CD14-positive monocyte (primary cell): ENCODE measurements around the gene XXYLT1. TPM values are rescaled to one million over a fixed set of nuclear protein-coding genes. Genes with fewer than 3 reads are reported as not detected.

Experiments
- DNase-seq, 3 donors: peaks; one replicate each; pipeline ENCODE4 v3.0.0-alpha.2; 2011 to 2022
- H2AFZ ChIP-seq: 2 replicates; pipeline ENCODE4 v1.6.0; 2012; ENCODE audit warnings: mild to moderate bottlenecking, low read depth, low read length, inconsistent platforms; ENCODE audit not compliant: insufficient read depth, poor library complexity, severe bottlenecking
- H3K27ac ChIP-seq, 2 donors: 1 replicate in 1 of 2; 2 replicates in 1 of 2; pipeline ENCODE4 v1.5.1; 2012 to 2013; ENCODE audit warnings: low read length in 2 of 2, control low read depth in 1 of 2, inconsistent platforms in 1 of 2, low read depth in 1 of 2, mild to moderate bottlenecking in 1 of 2
- H3K27me3 ChIP-seq, 2 donors: one replicate each; pipeline versions ENCODE4 v1.6.0 to v1.6.1; 2011 to 2013; ENCODE audit warnings: low read length in 2 of 2; ENCODE audit not compliant: control insufficient read depth in 2 of 2, insufficient read depth in 2 of 2
- H3K36me3 ChIP-seq, 2 donors: replicated peaks in 1 of 2; 1 replicate in 1 of 2; 2 replicates in 1 of 2; pipeline versions ENCODE4 v1.5.1 to v1.6.1; 2012 to 2013; ENCODE audit warnings: low read length in 2 of 2, control low read depth in 1 of 2, inconsistent platforms in 1 of 2, mild to moderate bottlenecking in 1 of 2; ENCODE audit not compliant: insufficient read depth in 2 of 2, control insufficient read depth in 1 of 2
- H3K4me1 ChIP-seq, 2 donors: 1 replicate in 1 of 2; 2 replicates in 1 of 2; pipeline versions ENCODE4 v1.5.1 to v1.6.1; 2012 to 2013; ENCODE audit warnings: low read length in 2 of 2, control low read depth in 1 of 2, inconsistent platforms in 1 of 2, mild to moderate bottlenecking in 1 of 2, moderate library complexity in 1 of 2; ENCODE audit not compliant: insufficient read depth in 2 of 2, control insufficient read depth in 1 of 2
- H3K4me2 ChIP-seq: replicated peaks from 2 replicates; pipeline ENCODE3; 2012; ENCODE audit warnings: low read length, moderate library complexity, mild to moderate bottlenecking; ENCODE audit not compliant: poor library complexity, severe bottlenecking; ENCODE audit errors: extremely low read depth
- H3K4me3 ChIP-seq, 3 experiments: fragments of 200-600 bp in 1 of 3; sonication (generic) in 1 of 3; replicated peaks in 1 of 3; 1 replicate in 2 of 3; 2 replicates in 1 of 3; pipeline ENCODE4 v1.5.1; 2011 to 2013; ENCODE audit warnings: low read length in 3 of 3, mild to moderate bottlenecking in 3 of 3, control low read depth in 2 of 3, low read depth in 2 of 3, inconsistent platforms in 1 of 3, moderate library complexity in 1 of 3
- H3K79me2 ChIP-seq: 2 replicates; pipeline ENCODE4 v1.6.0; 2012; ENCODE audit warnings: mild to moderate bottlenecking, control low read depth, inconsistent platforms, low read length, moderate library complexity; ENCODE audit not compliant: insufficient read depth
- H3K9ac ChIP-seq: 2 replicates; pipeline ENCODE4 v1.6.0; 2017; ENCODE audit warnings: low read length, mild to moderate bottlenecking; ENCODE audit not compliant: insufficient read depth, poor library complexity, severe bottlenecking
- H3K9me3 ChIP-seq, 2 donors: replicated peaks in 1 of 2; 1 replicate in 1 of 2; 2 replicates in 1 of 2; pipeline versions ENCODE4 v1.5.1 to v1.6.1; 2012 to 2013; ENCODE audit warnings: low read length in 2 of 2, control low read depth in 1 of 2; ENCODE audit not compliant: control insufficient read depth in 1 of 2, insufficient read depth in 1 of 2
- H4K20me1 ChIP-seq: 2 replicates; pipeline ENCODE4 v1.6.0; 2012; ENCODE audit warnings: mild to moderate bottlenecking, low read length, control low read depth, moderate library complexity; ENCODE audit not compliant: insufficient read depth
- H3K27ac Mint-ChIP-seq, 7 donors: one replicate each; pipeline ENCODE4 v1.8.0; 2020; ENCODE audit warnings: mild to moderate bottlenecking in 7 of 7, mixed read lengths in 7 of 7, moderate library complexity in 6 of 7, inconsistent platforms in 2 of 7
- H3K27me3 Mint-ChIP-seq, 3 donors: one replicate each; pipeline ENCODE4 v1.8.0; 2021 to 2022; ENCODE audit warnings: low read depth in 3 of 3, mild to moderate bottlenecking in 3 of 3, mixed read lengths in 3 of 3, moderate library complexity in 3 of 3, inconsistent platforms in 1 of 3
- H3K36me3 Mint-ChIP-seq, 2 donors: one replicate each; pipeline ENCODE4 v1.8.0; 2020; ENCODE audit warnings: mixed read lengths in 2 of 2, inconsistent platforms in 1 of 2, mild to moderate bottlenecking in 1 of 2
- H3K4me1 Mint-ChIP-seq: one replicate; pipeline ENCODE4 v1.8.0; 2020; ENCODE audit warnings: mild to moderate bottlenecking, mixed read lengths
- H3K4me3 Mint-ChIP-seq, 2 donors: one replicate each; pipeline ENCODE4 v1.8.0; 2020; ENCODE audit warnings: mild to moderate bottlenecking in 2 of 2, mixed read lengths in 2 of 2, moderate library complexity in 1 of 2
- H3K9me3 Mint-ChIP-seq, 7 donors: one replicate each; pipeline ENCODE4 v1.8.0; 2020 to 2022; ENCODE audit warnings: mixed read lengths in 7 of 7, mild to moderate bottlenecking in 6 of 7, moderate library complexity in 6 of 7, inconsistent platforms in 2 of 7
- CTCF ChIP-seq: fragments of 200-600 bp; IDR thresholded peaks from one replicate; pipeline ENCODE4 v1.8.0; 2022; ENCODE audit warnings: antibody characterized with exemption, mild to moderate bottlenecking
- WGBS: methylation state at CpG from one replicate; pipeline ENCODE4 v1.1.5; 2013; ENCODE audit warnings: missing lambda C conversion rate; ENCODE audit not compliant: insufficient coverage; 5-methylcytosine and 5-hydroxymethylcytosine counted together
- intact Hi-C, 2 donors: fragments of 100-400 bp; cut with micrococcal nuclease; formaldehyde crosslinking; loops; one replicate each; pipeline versions ENCODE4 v1.15.0 to v1.15.1; 2023
- polyA plus RNA-seq, 3 donors: library from polyadenylated mRNA; depleted of rRNA in 1 of 3; unstranded in 2 of 3; stranded (reverse) in 1 of 3; fragments of 300-500 nt in 2 of 3; fragments of >200 nt in 1 of 3; fragmentation: Illumina TruSeq in 2 of 3; gene quantifications; 1 replicate in 2 of 3; 2 replicates in 1 of 3; pipeline ENCODE4 v1.2.3, GENCODE V29; 2012 to 2021

The XXYLT1 gene
- polyA plus RNA-seq, 3 donors: 11.8 to 13.5 (median 13.2) TPM

DNA sequence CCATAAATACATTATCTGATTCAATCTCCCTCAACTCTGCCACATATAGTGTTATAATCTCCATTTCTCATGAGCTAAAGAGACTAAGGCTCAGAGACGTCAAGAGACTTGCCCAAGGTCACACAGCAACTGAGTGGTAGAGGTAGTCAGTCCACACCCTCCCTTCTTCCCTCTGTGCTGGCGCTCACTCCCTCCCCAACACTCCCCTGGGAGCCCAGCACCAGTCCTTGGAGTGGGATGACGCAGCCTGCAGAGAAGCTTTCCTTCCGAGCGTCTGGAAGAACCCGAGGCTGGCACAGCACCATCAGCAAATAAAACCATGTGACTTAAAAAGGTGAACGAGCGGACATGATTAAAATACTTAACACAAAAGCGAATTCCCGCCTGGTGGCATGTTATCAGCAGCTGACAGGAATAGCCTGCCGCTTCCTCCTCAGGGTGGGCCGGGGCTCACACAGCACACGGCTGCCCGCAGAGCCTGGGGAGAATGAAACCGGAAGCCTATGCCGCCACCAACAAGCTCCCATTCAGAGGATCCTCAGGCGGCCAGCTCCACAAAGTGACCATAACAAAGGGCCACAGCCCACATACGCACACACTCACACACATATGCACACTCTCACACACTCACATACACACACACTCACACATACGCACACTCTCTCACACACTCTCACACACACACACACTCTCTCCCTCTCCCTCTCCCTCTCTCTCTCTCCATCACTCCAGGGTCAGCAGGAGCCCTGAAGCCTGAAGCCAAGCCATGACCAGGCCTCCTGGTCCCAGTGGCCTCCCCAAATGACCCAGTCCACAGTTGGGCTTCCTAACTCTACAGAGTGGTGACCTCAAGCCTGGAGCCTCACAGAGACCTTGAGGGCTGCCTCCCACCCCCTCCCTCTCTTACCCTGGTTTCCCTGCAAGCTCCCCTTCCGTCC is 120.5 kb downstream of the XXYLT1 start:
- WGBS: 0% methylated on average over 17 of the region's 20 CpGs
- Histone ChIP-seq H2AFZ (peak overlapping the region; percentile 46), H3K36me3 (no peaks in the 10 kb centered on the region), H3K4me1 (peaks cover 46 to 59% of the 10 kb centered on the region in 2 donors), H3K9me3 (no peaks in the 10 kb centered on the region), H3K79me2 (no peaks in the 10 kb centered on the region), H3K4me3 (peak overlapping the region; percentile 23 to 70 (median 32)), H3K27ac (peak overlapping the region; percentile 1 to 44), H4K20me1 (no peaks in the 10 kb centered on the region), H3K27me3 (no peaks in the 10 kb centered on the region), H3K9ac (peak overlapping the region; percentile 0), H3K4me2 (peak overlapping the region; percentile 70)
- Mint-ChIP-seq H3K4me1 (peaks cover 63% of the 10 kb centered on the region), H3K27me3 (peaks cover 9 to 12% (median 11%) of the 10 kb centered on the region in 3 donors), H3K9me3 (no peaks in the 10 kb centered on the region), H3K36me3 (peaks cover 15% of the 10 kb centered on the region in 2 donors), H3K4me3 (peak overlapping the region; percentile 85), H3K27ac (peak overlapping the region in 6 of 7 donors; percentile 4 to 90 (median 73))
- intact Hi-C loops: no loop called here
- peak; percentile 42 to 57 (median 44) for DNase-seq
- TF ChIP-seq CTCF: no peak

DNA sequence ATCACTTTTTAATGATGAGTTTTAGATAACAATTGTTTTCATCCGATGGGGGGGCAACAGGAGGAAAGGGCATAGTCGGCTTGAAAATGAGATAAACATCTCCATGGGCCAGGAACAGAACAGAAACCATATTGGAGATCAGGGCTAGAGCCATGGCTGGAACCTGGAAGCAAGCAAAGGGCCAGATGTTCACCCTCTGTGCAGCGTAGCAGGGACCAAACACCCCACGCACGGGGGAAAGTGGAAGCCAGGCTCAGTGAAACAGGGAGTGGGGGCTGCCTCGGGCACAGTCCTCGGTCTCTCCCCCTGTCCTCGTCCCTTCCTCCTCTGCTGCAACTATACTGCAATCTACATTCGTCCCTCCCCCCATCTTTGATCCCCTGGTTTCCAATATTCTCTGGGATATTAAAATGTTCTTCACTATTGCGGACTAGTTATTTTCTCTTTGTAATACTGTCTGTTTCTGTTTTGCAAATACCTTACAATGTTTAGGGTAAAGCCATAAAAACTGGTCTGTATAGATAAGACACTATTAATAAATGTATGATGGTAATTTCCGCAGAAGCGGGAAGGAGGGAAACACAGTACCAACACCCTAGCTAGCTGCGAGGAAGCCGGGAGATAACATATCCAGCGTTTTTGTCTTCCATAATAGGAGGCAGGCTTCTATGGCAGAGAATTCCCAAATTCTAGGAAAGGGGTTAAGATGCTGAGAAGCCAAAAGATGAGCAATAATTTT is 121.5 kb downstream of the XXYLT1 start:
- Histone ChIP-seq H2AFZ (no peak overlapping the region), H3K27ac (no peak overlapping the region), H3K9ac (no peak overlapping the region), H3K4me1 (peaks cover 38 to 51% of the 10 kb centered on the region in 2 donors), H3K4me2 (peak overlapping the region; percentile 70), H4K20me1 (no peaks in the 10 kb centered on the region), H3K36me3 (no peaks in the 10 kb centered on the region), H3K9me3 (no peaks in the 10 kb centered on the region), H3K79me2 (no peaks in the 10 kb centered on the region), H3K4me3 (peak overlapping the region in 1 of 3 experiments; percentile 70), H3K27me3 (no peaks in the 10 kb centered on the region)
- H3K36me3 Mint-ChIP-seq: peaks cover 12 to 14% of the 10 kb centered on the region in 2 donors
- H3K9me3 Mint-ChIP-seq: no peaks in the 10 kb centered on the region
- intact Hi-C loops: no loop called here
- H3K27me3 Mint-ChIP-seq: peaks cover 9 to 11% (median 11%) of the 10 kb centered on the region in 3 donors
- peak overlapping the region; percentile 61 to 85 for H3K4me3 Mint-ChIP-seq
- DNase-seq: no peak
- no peak for TF ChIP-seq CTCF
- H3K27ac Mint-ChIP-seq: no peak overlapping the region
- WGBS: 14% methylated on average over 7 of the region's 15 CpGs
- peaks cover 59% of the 10 kb centered on the region for H3K4me1 Mint-ChIP-seq
